Measurements from ENCODE around the gene S1PR3.

Gene S1PR3

GRCh38 chr9:88975966-88976889 is 15.0 kb upstream of the S1PR3 start:
- no peak overlapping the region for H2BK120ac ChIP-seq (ENCODE audit: insufficient read depth, low read length, poor library complexity)
- H3K18ac ChIP-seq (ENCODE audit: low read length): no peak overlapping the region
- no peak overlapping the region for H3K27ac ChIP-seq (ENCODE audit: low read depth, low read length)
- H3K4ac ChIP-seq (ENCODE audit: low read depth, low read length): no peak overlapping the region
- no peak overlapping the region for H3K23ac ChIP-seq (ENCODE audit: low read length)
- no peak overlapping the region for H2BK5ac ChIP-seq (ENCODE audit: low read depth, low read length, poor library complexity)
- no peaks in the 10 kb centered on the region for H3K79me1 ChIP-seq (ENCODE audit: low read length)
- no peaks in the 10 kb centered on the region for H3K27me3 ChIP-seq (ENCODE audit: insufficient read depth, low read length)
- no peak overlapping the region for H2AK5ac ChIP-seq (ENCODE audit: low read length)
- H2AFZ ChIP-seq (ENCODE audit: insufficient read depth, low read length, poor library complexity): no peak overlapping the region
- no peak overlapping the region for H3K4me2 ChIP-seq (ENCODE audit: low read length)
- H4K12ac ChIP-seq (ENCODE audit: low read depth, low read length): no peak overlapping the region
- no peak overlapping the region for H2BK12ac ChIP-seq (ENCODE audit: low read length)
- H3K4me3 ChIP-seq (ENCODE audit: low read depth, low read length): no peak overlapping the region
- peaks cover 5% of the 10 kb centered on the region for H3K9me3 ChIP-seq (ENCODE audit: insufficient read depth, low read depth, low read length)
- no peak overlapping the region for H4K91ac ChIP-seq (ENCODE audit: low read depth, low read length)
- no peaks in the 10 kb centered on the region for H3K36me3 ChIP-seq (ENCODE audit: control insufficient read depth in 1 of 2, insufficient read depth in 2 of 2, low read length in 2 of 2)
- H3K79me2 ChIP-seq (ENCODE audit: control insufficient read depth, insufficient read depth, low read length, poor library complexity): no peaks in the 10 kb centered on the region
- no peak overlapping the region for H3K14ac ChIP-seq (ENCODE audit: low read length)
- no peaks in the 10 kb centered on the region for H3K4me1 ChIP-seq (ENCODE audit: control insufficient read depth in 1 of 2, insufficient read depth in 2 of 2, low read length in 2 of 2)
- DNase-seq: no peak
- WGBS (ENCODE audit: extremely low coverage, insufficient coverage, insufficient read length): no CpG with 5 or more reads among the region's 8 CpGs
- H3K9ac ChIP-seq (ENCODE audit: low read length): peak overlapping the region; percentile 51
- no peak overlapping the region for H4K8ac ChIP-seq (ENCODE audit: low read depth, low read length)

DNA sequence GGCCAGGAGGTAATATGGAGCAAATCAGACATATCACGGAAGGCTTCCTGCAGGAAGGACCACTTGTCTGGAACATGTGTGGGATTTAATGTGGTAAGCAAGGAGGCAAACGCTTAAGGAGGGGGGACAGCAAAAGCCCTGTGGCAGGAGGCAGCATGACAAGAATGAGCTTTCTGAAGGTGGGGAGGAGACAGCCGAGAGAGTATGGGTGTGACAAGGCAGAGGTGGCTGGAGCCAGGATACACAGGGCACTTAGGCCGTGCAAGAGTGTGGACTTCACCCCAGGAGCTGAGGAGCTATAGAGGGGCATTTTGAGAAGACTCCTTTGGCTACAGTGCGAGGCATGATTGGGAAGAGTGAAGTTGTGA is 14.4 kb upstream of the S1PR3 start:
- no peak overlapping the region for H2AK5ac ChIP-seq (ENCODE audit: low read length)
- no peak overlapping the region for H3K14ac ChIP-seq (ENCODE audit: low read length)
- no peak for DNase-seq
- H3K79me1 ChIP-seq (ENCODE audit: low read length): no peaks in the 10 kb centered on the region
- no peak overlapping the region for H2AFZ ChIP-seq (ENCODE audit: insufficient read depth, low read length, poor library complexity)
- WGBS (ENCODE audit: extremely low coverage, insufficient coverage, insufficient read length): no CpG with 5 or more reads among the region's 5 CpGs
- no peak overlapping the region for H3K4me3 ChIP-seq (ENCODE audit: low read depth, low read length)
- H3K23ac ChIP-seq (ENCODE audit: low read length): no peak overlapping the region
- H3K36me3 ChIP-seq (ENCODE audit: control insufficient read depth in 1 of 2, insufficient read depth in 2 of 2, low read length in 2 of 2): no peaks in the 10 kb centered on the region
- H3K9me3 ChIP-seq (ENCODE audit: insufficient read depth, low read depth, low read length): peaks cover 5% of the 10 kb centered on the region
- no peak overlapping the region for H4K8ac ChIP-seq (ENCODE audit: low read depth, low read length)
- no peak overlapping the region for H3K18ac ChIP-seq (ENCODE audit: low read length)
- H3K4me1 ChIP-seq (ENCODE audit: control insufficient read depth in 1 of 2, insufficient read depth in 2 of 2, low read length in 2 of 2): no peaks in the 10 kb centered on the region
- H3K27me3 ChIP-seq (ENCODE audit: insufficient read depth, low read length): no peaks in the 10 kb centered on the region
- H3K9ac ChIP-seq (ENCODE audit: low read length): no peak overlapping the region
- H3K4me2 ChIP-seq (ENCODE audit: low read length): no peak overlapping the region
- H3K27ac ChIP-seq (ENCODE audit: low read depth, low read length): no peak overlapping the region
- H2BK120ac ChIP-seq (ENCODE audit: insufficient read depth, low read length, poor library complexity): no peak overlapping the region
- no peaks in the 10 kb centered on the region for H3K79me2 ChIP-seq (ENCODE audit: control insufficient read depth, insufficient read depth, low read length, poor library complexity)
- H3K4ac ChIP-seq (ENCODE audit: low read depth, low read length): no peak overlapping the region
- H4K12ac ChIP-seq (ENCODE audit: low read depth, low read length): no peak overlapping the region
- no peak overlapping the region for H2BK5ac ChIP-seq (ENCODE audit: low read depth, low read length, poor library complexity)
- H4K91ac ChIP-seq (ENCODE audit: low read depth, low read length): no peak overlapping the region
- H2BK12ac ChIP-seq (ENCODE audit: low read length): no peak overlapping the region

DNA sequence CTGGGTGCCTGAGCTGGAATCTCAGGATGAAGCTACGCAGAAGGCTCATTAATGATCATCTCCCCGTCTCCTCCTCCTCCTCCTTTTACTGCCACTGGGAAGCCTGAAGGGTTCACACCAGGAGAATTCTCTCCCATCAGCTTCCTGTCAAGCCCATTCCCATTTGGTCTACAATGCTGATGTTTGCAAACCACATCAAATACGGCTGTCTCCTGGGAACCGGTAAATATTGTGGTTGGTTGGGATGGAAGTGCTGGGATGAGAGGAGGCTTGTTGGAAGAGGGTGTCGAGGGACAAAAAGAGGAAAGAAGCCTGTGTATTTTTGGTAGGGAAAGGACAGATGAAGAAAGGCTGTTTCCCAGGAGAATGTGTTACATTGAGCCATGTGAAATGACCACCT is 13.2 kb upstream of the S1PR3 start:
- H4K8ac ChIP-seq (ENCODE audit: low read depth, low read length): no peak overlapping the region
- no peak overlapping the region for H3K27ac ChIP-seq (ENCODE audit: low read depth, low read length)
- H3K9ac ChIP-seq (ENCODE audit: low read length): no peak overlapping the region
- H4K91ac ChIP-seq (ENCODE audit: low read depth, low read length): no peak overlapping the region
- no peak overlapping the region for H3K4me3 ChIP-seq (ENCODE audit: low read depth, low read length)
- no peak overlapping the region for H3K14ac ChIP-seq (ENCODE audit: low read length)
- no peaks in the 10 kb centered on the region for H3K79me1 ChIP-seq (ENCODE audit: low read length)
- H3K4me2 ChIP-seq (ENCODE audit: low read length): no peak overlapping the region
- no peak for DNase-seq
- H3K4ac ChIP-seq (ENCODE audit: low read depth, low read length): no peak overlapping the region
- H2BK12ac ChIP-seq (ENCODE audit: low read length): no peak overlapping the region
- H2BK120ac ChIP-seq (ENCODE audit: insufficient read depth, low read length, poor library complexity): no peak overlapping the region
- H3K23ac ChIP-seq (ENCODE audit: low read length): no peak overlapping the region
- no peaks in the 10 kb centered on the region for H3K36me3 ChIP-seq (ENCODE audit: control insufficient read depth in 1 of 2, insufficient read depth in 2 of 2, low read length in 2 of 2)
- H3K9me3 ChIP-seq (ENCODE audit: insufficient read depth, low read depth, low read length): peaks cover 5% of the 10 kb centered on the region
- no peak overlapping the region for H2AK5ac ChIP-seq (ENCODE audit: low read length)
- H3K27me3 ChIP-seq (ENCODE audit: insufficient read depth, low read length): no peaks in the 10 kb centered on the region
- no CpG with 5 or more reads among the region's 5 CpGs for WGBS (ENCODE audit: extremely low coverage, insufficient coverage, insufficient read length)
- H2AFZ ChIP-seq (ENCODE audit: insufficient read depth, low read length, poor library complexity): no peak overlapping the region
- no peaks in the 10 kb centered on the region for H3K4me1 ChIP-seq (ENCODE audit: control insufficient read depth in 1 of 2, insufficient read depth in 2 of 2, low read length in 2 of 2)
- H3K18ac ChIP-seq (ENCODE audit: low read length): no peak overlapping the region
- H3K79me2 ChIP-seq (ENCODE audit: control insufficient read depth, insufficient read depth, low read length, poor library complexity): no peaks in the 10 kb centered on the region
- H2BK5ac ChIP-seq (ENCODE audit: low read depth, low read length, poor library complexity): no peak overlapping the region
- no peak overlapping the region for H4K12ac ChIP-seq (ENCODE audit: low read depth, low read length)

DNA sequence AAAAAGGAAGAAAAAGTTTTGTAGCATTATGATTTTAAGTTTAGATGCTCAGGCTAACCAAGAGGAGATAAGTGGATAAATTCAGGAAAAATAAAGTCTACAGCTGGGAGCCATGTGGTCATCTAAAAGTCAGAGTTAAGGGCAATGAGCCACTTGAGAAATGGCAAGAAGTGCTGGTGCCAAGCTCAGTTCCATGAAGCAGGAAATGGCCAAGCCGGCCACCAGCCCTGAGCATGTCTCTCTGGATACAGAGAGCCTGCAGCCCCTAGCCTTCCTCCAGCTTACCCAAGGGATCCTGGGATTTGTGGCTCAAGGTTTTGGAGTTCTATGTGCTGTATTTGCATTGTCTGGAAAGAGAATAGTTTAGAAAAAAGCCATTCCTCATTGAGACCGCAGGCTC is 12.2 kb upstream of the S1PR3 start:
- no peak overlapping the region for H2BK12ac ChIP-seq (ENCODE audit: low read length)
- no peak overlapping the region for H4K91ac ChIP-seq (ENCODE audit: low read depth, low read length)
- H3K9me3 ChIP-seq (ENCODE audit: insufficient read depth, low read depth, low read length): no peaks in the 10 kb centered on the region
- H3K23ac ChIP-seq (ENCODE audit: low read length): no peak overlapping the region
- no peak overlapping the region for H2AK5ac ChIP-seq (ENCODE audit: low read length)
- H3K4me2 ChIP-seq (ENCODE audit: low read length): no peak overlapping the region
- no peak for DNase-seq
- H4K8ac ChIP-seq (ENCODE audit: low read depth, low read length): no peak overlapping the region
- no peak overlapping the region for H2AFZ ChIP-seq (ENCODE audit: insufficient read depth, low read length, poor library complexity)
- no peak overlapping the region for H3K4ac ChIP-seq (ENCODE audit: low read depth, low read length)
- no CpG with 5 or more reads among the region's 2 CpGs for WGBS (ENCODE audit: extremely low coverage, insufficient coverage, insufficient read length)
- H3K79me2 ChIP-seq (ENCODE audit: control insufficient read depth, insufficient read depth, low read length, poor library complexity): no peaks in the 10 kb centered on the region
- H2BK5ac ChIP-seq (ENCODE audit: low read depth, low read length, poor library complexity): no peak overlapping the region
- H2BK120ac ChIP-seq (ENCODE audit: insufficient read depth, low read length, poor library complexity): no peak overlapping the region
- no peak overlapping the region for H3K27ac ChIP-seq (ENCODE audit: low read depth, low read length)
- no peaks in the 10 kb centered on the region for H3K4me1 ChIP-seq (ENCODE audit: control insufficient read depth in 1 of 2, insufficient read depth in 2 of 2, low read length in 2 of 2)
- H3K36me3 ChIP-seq (ENCODE audit: control insufficient read depth in 1 of 2, insufficient read depth in 2 of 2, low read length in 2 of 2): no peaks in the 10 kb centered on the region
- no peaks in the 10 kb centered on the region for H3K27me3 ChIP-seq (ENCODE audit: insufficient read depth, low read length)
- no peak overlapping the region for H3K14ac ChIP-seq (ENCODE audit: low read length)
- no peaks in the 10 kb centered on the region for H3K79me1 ChIP-seq (ENCODE audit: low read length)
- no peak overlapping the region for H3K4me3 ChIP-seq (ENCODE audit: low read depth, low read length)
- H4K12ac ChIP-seq (ENCODE audit: low read depth, low read length): no peak overlapping the region
- H3K18ac ChIP-seq (ENCODE audit: low read length): no peak overlapping the region
- no peak overlapping the region for H3K9ac ChIP-seq (ENCODE audit: low read length)

All from trophoblast cell (in vitro differentiated cells and primary cell).